ENCODE measurements around the gene CDH2. TPM values are rescaled to one million over a fixed set of nuclear protein-coding genes. Genes with fewer than 3 reads are reported as not detected.
A peak's percentile ranks its signal among the peaks of the same experiment; 100 is the strongest.

Gene CDH2
- polyA plus RNA-seq, 1 donor from 2014 or later = 199 TPM

GRCh38 chr18:28015671-28016070 is 161.3 kb downstream of the CDH2 start:
- Histone ChIP-seq H3K9ac (ENCODE audit: low read length) (no peak overlapping the region), H3K9me3 (ENCODE audit: low read length) (no peaks in the 10 kb centered on the region), H3K4me2 (ENCODE audit: low read length) (no peak overlapping the region), H4K20me1 (ENCODE audit: insufficient read depth) (no peaks in the 10 kb centered on the region), H3K9me2 (ENCODE audit: insufficient read depth, low read length) (no peaks in the 10 kb centered on the region), H3K36me3 (ENCODE audit: insufficient read depth, low read length) (peaks cover 4% of the 10 kb centered on the region), H2AFZ (ENCODE audit: low read depth, low read length) (no peak overlapping the region), H3K27me3 (ENCODE audit: insufficient read depth, low read depth, low read length) (no peaks in the 10 kb centered on the region), H3K79me2 (replicated peaks; ENCODE audit: insufficient read depth, low read length) (peaks cover 85% of the 10 kb centered on the region), H3K27ac (ENCODE audit: low read length) (no peak overlapping the region), H3K4me3 (ENCODE audit: low read length) (no peak overlapping the region), H3F3A (ENCODE audit: insufficient read depth, low read length, poor library complexity, severe bottlenecking) (no peaks in the 10 kb centered on the region)
- TF ChIP-seq RAD21 (conservative IDR thresholded peaks at IDR 0.05) (no peak), MXI1 (conservative IDR thresholded peaks at IDR 0.05; ENCODE audit: poor library complexity, severe bottlenecking) (no peak), EZH2 (IDR thresholded peaks at IDR 0.05; ENCODE audit: borderline replicate concordance, insufficient read depth, low read length, poor library complexity, severe bottlenecking) (no peak), POLR2AphosphoS5 (IDR thresholded peaks at IDR 0.05) (no peak)
- TF ChIP-seq, protein P1, sequence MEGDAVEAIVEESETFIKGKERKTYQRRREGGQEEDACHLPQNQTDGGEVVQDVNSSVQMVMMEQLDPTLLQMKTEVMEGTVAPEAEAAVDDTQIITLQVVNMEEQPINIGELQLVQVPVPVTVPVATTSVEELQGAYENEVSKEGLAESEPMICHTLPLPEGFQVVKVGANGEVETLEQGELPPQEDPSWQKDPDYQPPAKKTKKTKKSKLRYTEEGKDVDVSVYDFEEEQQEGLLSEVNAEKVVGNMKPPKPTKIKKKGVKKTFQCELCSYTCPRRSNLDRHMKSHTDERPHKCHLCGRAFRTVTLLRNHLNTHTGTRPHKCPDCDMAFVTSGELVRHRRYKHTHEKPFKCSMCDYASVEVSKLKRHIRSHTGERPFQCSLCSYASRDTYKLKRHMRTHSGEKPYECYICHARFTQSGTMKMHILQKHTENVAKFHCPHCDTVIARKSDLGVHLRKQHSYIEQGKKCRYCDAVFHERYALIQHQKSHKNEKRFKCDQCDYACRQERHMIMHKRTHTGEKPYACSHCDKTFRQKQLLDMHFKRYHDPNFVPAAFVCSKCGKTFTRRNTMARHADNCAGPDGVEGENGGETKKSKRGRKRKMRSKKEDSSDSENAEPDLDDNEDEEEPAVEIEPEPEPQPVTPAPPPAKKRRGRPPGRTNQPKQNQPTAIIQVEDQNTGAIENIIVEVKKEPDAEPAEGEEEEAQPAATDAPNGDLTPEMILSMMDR (IDR thresholded peaks at IDR 0.05; ENCODE audit: poor library complexity, severe bottlenecking) = no peak

DNA sequence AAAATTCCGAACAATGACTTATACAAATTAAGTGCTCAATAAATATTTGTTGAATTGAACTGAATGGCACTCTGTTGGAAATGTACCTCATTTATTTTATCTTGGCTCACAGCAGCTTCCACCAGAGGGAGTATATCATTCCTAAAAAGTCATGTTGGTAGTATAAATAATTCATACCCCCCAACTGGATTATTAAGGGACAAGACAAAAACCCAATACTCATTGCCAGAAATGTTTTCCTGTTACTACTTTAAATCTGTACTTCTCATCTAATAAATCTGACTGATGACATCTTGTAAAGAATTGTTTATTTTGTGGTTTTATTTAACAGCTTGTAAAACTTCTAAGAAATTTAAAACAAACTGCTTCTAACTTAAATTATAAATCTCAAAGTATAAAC is 163.9 kb downstream of the CDH2 start:
- Histone ChIP-seq H3K9me2 (ENCODE audit: insufficient read depth, low read length) (no peaks in the 10 kb centered on the region), H3K27ac (ENCODE audit: low read length) (no peak overlapping the region), H3K4me2 (ENCODE audit: low read length) (no peak overlapping the region), H3K9ac (ENCODE audit: low read length) (no peak overlapping the region), H2AFZ (ENCODE audit: low read depth, low read length) (no peak overlapping the region), H3K27me3 (ENCODE audit: insufficient read depth, low read depth, low read length) (no peaks in the 10 kb centered on the region), H3K79me2 (replicated peaks; ENCODE audit: insufficient read depth, low read length) (peaks cover 67% of the 10 kb centered on the region), H3F3A (ENCODE audit: insufficient read depth, low read length, poor library complexity, severe bottlenecking) (peaks cover under 1% of the 10 kb centered on the region), H4K20me1 (ENCODE audit: insufficient read depth) (no peaks in the 10 kb centered on the region), H3K36me3 (ENCODE audit: insufficient read depth, low read length) (peaks cover 4% of the 10 kb centered on the region), H3K4me3 (ENCODE audit: low read length) (no peak overlapping the region), H3K9me3 (ENCODE audit: low read length) (no peaks in the 10 kb centered on the region)
- TF ChIP-seq POLR2AphosphoS5 (IDR thresholded peaks at IDR 0.05) (no peak), EP300 (conservative IDR thresholded peaks at IDR 0.05; ENCODE audit: poor library complexity, severe bottlenecking) (no peak), MXI1 (conservative IDR thresholded peaks at IDR 0.05; ENCODE audit: poor library complexity, severe bottlenecking) (no peak), SMC3 (conservative IDR thresholded peaks at IDR 0.05; ENCODE audit: poor library complexity) (peak; percentile 47)
- TF ChIP-seq, protein P1 (IDR thresholded peaks at IDR 0.05; ENCODE audit: poor library complexity, severe bottlenecking) = peak; percentile 45

- no peak overlapping the region for H3K4me3 ChIP-seq (ENCODE audit: low read length)
- H3K36me3 ChIP-seq (ENCODE audit: insufficient read depth, low read length) = peaks cover 4% of the 10 kb centered on the region
- H3K27ac ChIP-seq (ENCODE audit: low read length) = no peak overlapping the region
- no peaks in the 10 kb centered on the region for H3K9me3 ChIP-seq (ENCODE audit: low read length)
- peaks cover 65% of the 10 kb centered on the region for H3K79me2 ChIP-seq (replicated peaks; ENCODE audit: insufficient read depth, low read length)
- no peaks in the 10 kb centered on the region for H3K27me3 ChIP-seq (ENCODE audit: insufficient read depth, low read depth, low read length)
- H3K9ac ChIP-seq (ENCODE audit: low read length) = no peak overlapping the region
- no peaks in the 10 kb centered on the region for H4K20me1 ChIP-seq (ENCODE audit: insufficient read depth)
- H2AFZ ChIP-seq (ENCODE audit: low read depth, low read length) = no peak overlapping the region
- H3K9me2 ChIP-seq (ENCODE audit: insufficient read depth, low read length) = no peaks in the 10 kb centered on the region
- TF ChIP-seq EP300 (conservative IDR thresholded peaks at IDR 0.05; ENCODE audit: poor library complexity, severe bottlenecking) (no peak), TAF1 (IDR thresholded peaks at IDR 0.05; ENCODE audit: low read depth) (no peak), EZH2 (IDR thresholded peaks at IDR 0.05; ENCODE audit: borderline replicate concordance, insufficient read depth, low read length, poor library complexity, severe bottlenecking) (no peak), SMC3 (conservative IDR thresholded peaks at IDR 0.05; ENCODE audit: poor library complexity) (no peak), MXI1 (conservative IDR thresholded peaks at IDR 0.05; ENCODE audit: poor library complexity, severe bottlenecking) (no peak), RAD21 (conservative IDR thresholded peaks at IDR 0.05) (no peak)
- peaks cover 4% of the 10 kb centered on the region for H3F3A ChIP-seq (ENCODE audit: insufficient read depth, low read length, poor library complexity, severe bottlenecking)
- no peak overlapping the region for H3K4me2 ChIP-seq (ENCODE audit: low read length)
Observed at GRCh38 chr18:28012336-28012735, 164.6 kb downstream of the CDH2 start.
